ENCODE results near the gene DGCR8. TPM values are rescaled to one million over a fixed set of nuclear protein-coding genes. Genes with fewer than 3 reads are reported as not detected.

DGCR8 gene
- polyA plus RNA-seq, 1 experiment: 21.3 TPM

- Histone ChIP-seq H3K27me3 (ENCODE audit: control insufficient read depth, insufficient read depth, low read length) (no peaks in the 10 kb centered on the region), H3K36me3 (ENCODE audit: control insufficient read depth, insufficient read depth, low read length) (peaks cover 18% of the 10 kb centered on the region), H3K4me3 (ENCODE audit: low read depth, low read length) (no peak overlapping the region)
- DNase-seq (ENCODE audit: low read depth): no peak
- TF ChIP-seq CTCF (IDR thresholded peaks at IDR 0.05; ENCODE audit: insufficient read depth, low read depth, low read length): no peak
- ChIA-PET POLR2A (no interaction called here), CTCF (interaction anchor here (1.4 to 1.9 kb wide), 2 partner anchors 12 to 21 kb away, joined by 5 to 6 read pairs; no protein-coding TSS in a partner anchor)
Observed at GRCh38 chr22:20034143-20034542, 45.9 kb upstream of the DGCR8 start.

GRCh38 chr22:20035375-20036083, 44.5 kb upstream of the DGCR8 start:
- ChIA-PET POLR2A (no interaction called here), CTCF (interaction anchor here (1.0 kb wide), 1 partner anchor 22 kb away, joined by 3 read pairs; no protein-coding TSS in a partner anchor)
- no peak for DNase-seq (ENCODE audit: low read depth)
- H3K4me3 ChIP-seq (ENCODE audit: low read depth, low read length): no peak overlapping the region
- H3K36me3 ChIP-seq (ENCODE audit: control insufficient read depth, insufficient read depth, low read length): peaks cover 18% of the 10 kb centered on the region
- no peaks in the 10 kb centered on the region for H3K27me3 ChIP-seq (ENCODE audit: control insufficient read depth, insufficient read depth, low read length)
- TF ChIP-seq CTCF (IDR thresholded peaks at IDR 0.05; ENCODE audit: insufficient read depth, low read depth, low read length): no peak

DNA sequence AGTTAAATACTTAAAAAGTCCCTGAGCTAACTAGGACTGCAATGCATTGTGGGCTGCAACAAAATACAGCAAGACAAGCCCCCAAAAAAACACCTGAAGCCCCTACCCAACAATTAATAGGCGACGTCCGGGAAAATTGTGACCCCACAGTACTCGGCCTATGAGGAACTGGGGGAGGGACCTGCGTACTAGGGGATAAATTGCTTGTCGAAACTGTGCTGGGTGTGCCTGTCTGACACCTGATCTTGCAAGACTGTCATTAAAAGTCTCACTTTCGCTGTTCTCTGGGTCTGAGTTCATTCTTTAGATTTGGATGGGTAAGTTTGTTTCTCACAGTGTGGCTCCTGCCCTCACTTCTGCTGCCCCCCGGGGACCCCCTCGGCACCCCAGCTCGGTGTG, 44.0 kb upstream of the DGCR8 start:
- H3K36me3 ChIP-seq (ENCODE audit: control insufficient read depth, insufficient read depth, low read length): peaks cover 19% of the 10 kb centered on the region
- DNase-seq (ENCODE audit: low read depth): no peak
- ChIA-PET POLR2A (no interaction called here), CTCF (interaction anchor here (1.0 kb wide), 1 partner anchor 22 kb away, joined by 3 read pairs; no protein-coding TSS in a partner anchor)
- no peak overlapping the region for H3K4me3 ChIP-seq (ENCODE audit: low read depth, low read length)
- no peak for TF ChIP-seq CTCF (IDR thresholded peaks at IDR 0.05; ENCODE audit: insufficient read depth, low read depth, low read length)
- no peaks in the 10 kb centered on the region for H3K27me3 ChIP-seq (ENCODE audit: control insufficient read depth, insufficient read depth, low read length)

GRCh38 chr22:20036535-20037392, 43.3 kb upstream of the DGCR8 start:
- POLR2A ChIA-PET: no interaction called here
- H3K27me3 ChIP-seq (ENCODE audit: control insufficient read depth, insufficient read depth, low read length): no peaks in the 10 kb centered on the region
- no peak overlapping the region for H3K4me3 ChIP-seq (ENCODE audit: low read depth, low read length)
- H3K36me3 ChIP-seq (ENCODE audit: control insufficient read depth, insufficient read depth, low read length): peaks cover 18% of the 10 kb centered on the region
- TF ChIP-seq CTCF (IDR thresholded peaks at IDR 0.05; ENCODE audit: insufficient read depth, low read depth, low read length): no peak
- no peak for DNase-seq (ENCODE audit: low read depth)
- CTCF ChIA-PET: no interaction called here

DNA sequence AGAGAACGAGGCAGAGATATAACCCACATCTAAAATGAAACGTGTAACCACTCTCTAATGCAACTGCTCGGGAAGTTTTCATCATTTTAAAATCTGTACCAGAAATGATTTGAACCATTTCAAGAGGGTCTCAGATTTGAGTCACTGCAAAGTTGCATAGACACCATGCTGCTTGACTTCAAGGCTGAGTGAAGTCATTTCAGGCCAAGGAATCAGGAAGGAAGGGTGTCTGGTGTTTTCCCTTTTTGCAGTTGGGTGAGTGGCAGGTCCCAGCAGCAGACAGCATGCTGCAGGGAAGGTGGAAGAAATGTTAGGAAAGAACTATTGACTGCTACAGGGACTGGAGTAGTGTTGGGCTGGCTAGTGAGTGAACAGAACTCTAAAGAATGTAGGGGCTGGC, 42.6 kb upstream of the DGCR8 start:
- Histone ChIP-seq H3K4me3 (ENCODE audit: low read depth, low read length) (no peak overlapping the region), H3K27me3 (ENCODE audit: control insufficient read depth, insufficient read depth, low read length) (no peaks in the 10 kb centered on the region), H3K36me3 (ENCODE audit: control insufficient read depth, insufficient read depth, low read length) (peaks cover 15% of the 10 kb centered on the region)
- CTCF ChIA-PET: no interaction called here
- POLR2A ChIA-PET: no interaction called here
- no peak for DNase-seq (ENCODE audit: low read depth)
- TF ChIP-seq CTCF (IDR thresholded peaks at IDR 0.05; ENCODE audit: insufficient read depth, low read depth, low read length): no peak

All from BJ (cell line).